HepG2 (cell line): ENCODE measurements around the gene WARS2. TPM values are rescaled to one million over a fixed set of nuclear protein-coding genes. Genes with fewer than 3 reads are reported as not detected.

Experiments used
- ATAC-seq: fragments of 200-7000 bp; cut with Tn5 transposase; 3 replicates; pipeline ENCODE4 v1.9.1; 2020; ENCODE audit warnings: mild to moderate bottlenecking, moderate library complexity
- BruUV-seq: library from RNA; stranded (reverse); fragments of 400-500 nt; replicated peaks from 2 replicates; lab custom pipeline; 2021; lab: Mats Ljungman, UMichigan
- CTCF ChIA-PET: fragments of 300-600 bp; formaldehyde crosslinking; extraction: SDS; loops from one replicate; lab custom pipeline; 2021; ENCODE audit warnings: low total read pairs, inconsistent platforms, low intra/inter-chr PET ratio; lab: Yijun Ruan, JAX
- POLR2A ChIA-PET: fragments of 350-600 bp; sonication (Branson Sonifier 250); formaldehyde crosslinking; loops from one replicate; lab custom pipeline; 2020; ENCODE audit warnings: antibody characterized with exemption, inconsistent platforms; lab: Yijun Ruan, JAX
- DNase-seq: peaks from one replicate; pipeline ENCODE4 v3.0.0-alpha.2; 2015; ENCODE audit warnings: low spot score
- FAIRE-seq: peaks from 3 replicates; lab custom pipeline; 2011; peaks lifted over from hg19 to GRCh38; lab: Jason Lieb, UNC
- H2AFZ ChIP-seq: one replicate; pipeline ENCODE4 v1.6.1; 2011; ENCODE audit warnings: low read length, inconsistent platforms
- H3K27ac ChIP-seq: fragments of 300-600 bp; 3 replicates; pipeline ENCODE4 v1.8.0; 2011; ENCODE audit warnings: mixed run types, mild to moderate bottlenecking, mixed read lengths, low read length, inconsistent platforms; ENCODE audit not compliant: insufficient read depth; ENCODE audit errors: extremely low read length
- H3K27me3 ChIP-seq, 2 experiments: fragments of 200-600 bp in 1 of 2; 2 replicates in 1 of 2; 3 replicates in 1 of 2; pipeline versions ENCODE4 v1.6.0 to v1.8.0; 2011; ENCODE audit warnings: low read length in 2 of 2, mild to moderate bottlenecking in 2 of 2, moderate library complexity in 2 of 2, inconsistent platforms in 1 of 2; ENCODE audit not compliant: insufficient read depth in 2 of 2, control insufficient read depth in 1 of 2
- H3K36me3 ChIP-seq, 2 experiments: fragments of 200-600 bp in 1 of 2; replicated peaks in 1 of 2; 2 replicates in 1 of 2; 3 replicates in 1 of 2; pipeline versions ENCODE4 v1.5.1 to v1.8.0; 2011; ENCODE audit warnings: low read length in 2 of 2, inconsistent platforms in 1 of 2; ENCODE audit not compliant: insufficient read depth in 2 of 2, control insufficient read depth in 1 of 2
- H3K4me1 ChIP-seq: 2 replicates; pipeline ENCODE4 v1.5.1; 2012; ENCODE audit warnings: low read length, inconsistent platforms; ENCODE audit not compliant: insufficient read depth
- H3K4me2 ChIP-seq: 2 replicates; pipeline ENCODE4 v1.6.0; 2011; ENCODE audit warnings: low read depth, low read length, inconsistent platforms
- H3K4me3 ChIP-seq, 3 experiments: fragments of 200-600 bp in 1 of 3; sonication (generic), shearing (Covaris generic) in 1 of 3; replicated peaks in 1 of 3; 2 replicates each; pipeline ENCODE4 v1.5.1; 2011 to 2016; ENCODE audit warnings: low read length in 3 of 3, inconsistent platforms in 2 of 3, low read depth in 2 of 3, mild to moderate bottlenecking in 2 of 3, control low read depth in 1 of 3, mixed read lengths in 1 of 3; ENCODE audit not compliant: insufficient read depth in 1 of 3
- H3K79me2 ChIP-seq: one replicate; pipeline ENCODE4 v1.6.1; 2011; ENCODE audit warnings: low read length, inconsistent platforms; ENCODE audit not compliant: insufficient read depth
- H3K9ac ChIP-seq: 2 replicates; pipeline ENCODE4 v1.6.0; 2011; ENCODE audit warnings: mild to moderate bottlenecking, low read depth, low read length, inconsistent platforms; ENCODE audit not compliant: insufficient read depth
- H3K9me3 ChIP-seq: 2 replicates; pipeline ENCODE4 v1.5.1; 2012; ENCODE audit warnings: mild to moderate bottlenecking, low read length
- H4K20me1 ChIP-seq: 2 replicates; pipeline ENCODE4 v1.6.0; 2011; ENCODE audit warnings: inconsistent platforms, mild to moderate bottlenecking, low read length, moderate library complexity; ENCODE audit not compliant: insufficient read depth
- GRHL1 ChIP-seq: sonication (generic); formaldehyde crosslinking; conservative IDR thresholded peaks from 2 replicates; pipeline ENCODE4 v1.8.0; 2022; ENCODE audit warnings: missing genetic modification reagents
- HNF4A ChIP-seq: sonication (generic); formaldehyde crosslinking; IDR thresholded peaks from 2 replicates; pipeline ENCODE4 v1.4.0; 2020; ENCODE audit warnings: missing genetic modification reagents
- HOXA9 ChIP-seq: sonication (generic); formaldehyde crosslinking; IDR thresholded peaks from 2 replicates; pipeline ENCODE4 v1.8.1; 2022; ENCODE audit warnings: missing genetic modification reagents, mild to moderate bottlenecking, moderate library complexity, borderline replicate concordance
- KDM2A ChIP-seq: sonication (generic); formaldehyde crosslinking; IDR thresholded peaks from 2 replicates; pipeline ENCODE4 v1.4.0; 2020; ENCODE audit warnings: low read depth, missing genetic modification reagents, borderline replicate concordance
- KLF6 ChIP-seq: IDR thresholded peaks from 2 replicates; pipeline ENCODE4 v1.8.0; 2016; ENCODE audit warnings: missing biosample characterization, missing genetic modification reagents
- KMT2B ChIP-seq: IDR thresholded peaks from 2 replicates; pipeline ENCODE4 v1.6.1; 2016; ENCODE audit warnings: missing genetic modification reagents, missing compliant biosample characterization
- PHF20 ChIP-seq: sonication (generic); formaldehyde crosslinking; IDR thresholded peaks from 2 replicates; pipeline ENCODE4 v1.5.0; 2020; ENCODE audit warnings: mild to moderate bottlenecking, missing genetic modification reagents
- PRDM10 ChIP-seq: sonication (generic); formaldehyde crosslinking; IDR thresholded peaks from 2 replicates; pipeline ENCODE4 v1.4.0; 2020; ENCODE audit warnings: low read depth, missing genetic modification reagents
- PRDM4 ChIP-seq: sonication (generic); formaldehyde crosslinking; IDR thresholded peaks from 2 replicates; pipeline ENCODE4 v1.9.0; 2021; ENCODE audit warnings: missing genetic modification reagents, borderline replicate concordance
- ZFX ChIP-seq: sonication (generic); formaldehyde crosslinking; IDR thresholded peaks from 2 replicates; pipeline ENCODE4 v1.4.0; 2020; ENCODE audit warnings: mild to moderate bottlenecking, low read depth, missing genetic modification reagents, moderate library complexity
- ZNF276 ChIP-seq: sonication (generic); formaldehyde crosslinking; IDR thresholded peaks from 2 replicates; pipeline ENCODE4 v1.4.0; 2020; ENCODE audit warnings: mild to moderate bottlenecking, low read depth, missing genetic modification reagents
- ZNF597 ChIP-seq: sonication (generic); formaldehyde crosslinking; IDR thresholded peaks from 2 replicates; pipeline ENCODE4 v1.5.0; 2020; ENCODE audit warnings: missing genetic modification reagents
- ZNF780A ChIP-seq: sonication (generic); formaldehyde crosslinking; IDR thresholded peaks from 2 replicates; pipeline ENCODE4 v1.8.0; 2022; ENCODE audit warnings: mild to moderate bottlenecking, missing genetic modification reagents, moderate library complexity
- WGBS: methylation state at CpG from one replicate; pipeline ENCODE4 v1.1.6; 2017; ENCODE audit warnings: low lambda C conversion rate; 5-methylcytosine and 5-hydroxymethylcytosine counted together
- in situ Hi-C: cut with HindIII; loops from 2 replicates; pipeline ENCODE4 v1.10.0; 2017; ENCODE audit warnings: low pct_unique_long_range_greater_than_20kb; ENCODE audit not compliant: extremely low pct_ligation_motif_present
- intact Hi-C: fragments of 100-400 bp; cut with micrococcal nuclease; formaldehyde crosslinking; loops from one replicate; pipeline ENCODE4 v1.10.0; 2022; ENCODE audit not compliant: unreplicated experiment
- polyA plus RNA-seq, 8 experiments: library from polyadenylated mRNA; depleted of rRNA in 3 of 8; stranded (reverse) in 7 of 8; unstranded in 1 of 8; fragments of >200 nt; fragmentation: Illumina TruSeq in 4 of 8; extraction: Trizol in 4 of 8; gene quantifications; 2 replicates each; pipeline versions ENCODE4 v1.2.1 to v1.2.3, GENCODE V29; 2011 to 2016; ENCODE audit warnings: low read depth in 4 of 8, missing spikeins in 1 of 8, mixed read lengths in 1 of 8; ENCODE audit not compliant: insufficient read depth in 1 of 8
- total RNA-seq, 5 experiments: library from RNA; depleted of rRNA; stranded (reverse); fragments of >200 nt; fragmentation: Illumina TruSeq; extraction: Trizol; gene quantifications; 2 replicates each; pipeline ENCODE4 v1.2.3, GENCODE V29; 2016; ENCODE audit warnings: low read depth in 1 of 5

The WARS2 gene
- total and polyA plus RNA-seq, 2 of the 13 experiments (the other 11 are each of a cell fraction or from before 2014, with no cell fraction given), result 12.4 to 18.8 TPM

GRCh38 chr1:119159966-119160365 lies 19.5 kb upstream of the WARS2 start:
- ChIA-PET CTCF (no interaction called here), POLR2A (no interaction called here)
- intact Hi-C loops (no loop called here), in situ Hi-C loops (no loop called here)
- H4K20me1 ChIP-seq, result no peaks in the 10 kb centered on the region
- no peaks in the 10 kb centered on the region for H3K27me3 ChIP-seq
- no peak for DNase-seq
- no TSS peak for BruUV-seq
- no peak overlapping the region for H3K4me3 ChIP-seq
- no peaks in the 10 kb centered on the region for H3K4me1 ChIP-seq
- peaks cover 6 to 47% of the 10 kb centered on the region in 2 experiments; a peak in 4 of 5 replicates for H3K36me3 ChIP-seq
- FAIRE-seq, result no peak
- ATAC-seq, result no peak
- H2AFZ ChIP-seq, result no peak overlapping the region
- H3K9me3 ChIP-seq, result no peaks in the 10 kb centered on the region
- no peaks in the 10 kb centered on the region for H3K79me2 ChIP-seq
- H3K27ac ChIP-seq, result no peak overlapping the region
- no peak overlapping the region for H3K4me2 ChIP-seq
- 94% methylated on average over 2 of the region's 2 CpGs for WGBS
- H3K9ac ChIP-seq, result no peak overlapping the region
- TF ChIP-seq HOXA9 (no peak), ZFX (CRISPR knock-in tag) (no peak), ZNF276 (CRISPR knock-in tag) (no peak), KDM2A (CRISPR knock-in tag) (no peak), HNF4A (CRISPR knock-in tag) (no peak), PHF20 (CRISPR knock-in tag) (no peak), ZNF597 (CRISPR knock-in tag) (no peak), KMT2B (no peak), KLF6 (no peak), ZNF780A (CRISPR knock-in tag) (no peak), PRDM10 (CRISPR knock-in tag) (no peak), PRDM4 (CRISPR knock-in tag) (no peak), GRHL1 (CRISPR knock-in tag) (no peak)
